ENCODE results near the gene SLC40A1. TPM values are rescaled to one million over a fixed set of nuclear protein-coding genes. Genes with fewer than 3 reads are reported as not detected.

Gene SLC40A1
- total RNA-seq, 4 donors from 2014 or later, result 115 to 285 (median 133) TPM

DNA sequence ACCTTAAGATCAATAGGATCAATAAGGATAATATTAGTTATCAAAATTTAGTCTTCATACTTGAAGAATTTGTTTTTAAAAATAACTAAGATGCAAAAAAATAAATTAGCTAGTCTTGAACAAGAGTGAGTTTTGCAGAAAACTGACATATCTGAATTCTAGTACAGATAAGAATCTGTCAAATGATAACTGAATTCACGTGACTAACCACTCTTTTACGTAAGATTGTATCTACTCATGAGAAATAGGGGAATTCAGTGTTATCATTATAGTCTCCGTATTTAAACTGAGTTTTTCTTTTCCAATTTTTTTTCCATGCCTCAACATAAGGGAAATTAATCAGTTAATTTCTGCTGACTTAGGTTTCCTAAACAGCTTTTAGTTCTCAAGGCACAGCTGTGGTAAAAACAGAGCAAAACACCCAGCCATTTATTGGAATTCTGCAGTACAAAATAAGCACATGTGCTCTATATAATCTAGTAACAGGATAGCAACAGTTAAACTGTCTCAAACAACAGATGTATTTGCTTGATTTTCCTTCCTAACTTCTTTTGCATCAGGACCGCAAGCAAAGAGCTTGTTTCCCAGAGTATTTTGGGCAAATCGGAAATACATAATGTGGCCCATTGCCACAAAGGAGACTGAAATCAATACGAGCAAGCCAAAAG is 19.1 kb downstream of the SLC40A1 start:
- intact Hi-C loops (cut with DNase I), result no loop called here

DNA sequence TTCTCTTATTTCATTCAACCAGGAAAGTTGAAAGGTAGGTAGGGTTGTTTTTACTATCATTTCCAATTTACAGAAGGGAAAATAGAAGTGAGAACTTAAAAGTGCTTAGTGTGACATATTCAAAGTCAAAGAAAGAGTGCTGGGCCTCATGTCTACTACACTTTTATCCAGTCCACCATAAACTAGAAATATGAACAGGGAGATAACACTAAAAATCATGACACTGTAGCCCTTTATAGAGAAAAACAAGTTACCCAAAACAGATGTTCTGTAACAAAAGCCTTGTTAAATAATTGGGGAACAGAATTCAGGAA is 20.4 kb downstream of the SLC40A1 start:
- Histone ChIP-seq H3K27me3 (no peaks in the 10 kb centered on the region), H3K9me3 (no peaks in the 10 kb centered on the region), H3K27ac (peak overlapping the region in 2 of 3 donors; percentile 9 to 23), H3K4me3 (replicated peaks in 1 of 3) (no peak overlapping the region), H3K4me1 (peaks cover 0 to 7% of the 10 kb centered on the region in 2 donors), H3K36me3 (peaks cover 29 to 30% of the 10 kb centered on the region in 2 donors)
- intact Hi-C loops (cut with DNase I), result no loop called here
- DNase-seq, result no peak
- TF ChIP-seq POLR2A (IDR thresholded peaks at IDR 0.05), result no peak
- TF ChIP-seq, protein P1, sequence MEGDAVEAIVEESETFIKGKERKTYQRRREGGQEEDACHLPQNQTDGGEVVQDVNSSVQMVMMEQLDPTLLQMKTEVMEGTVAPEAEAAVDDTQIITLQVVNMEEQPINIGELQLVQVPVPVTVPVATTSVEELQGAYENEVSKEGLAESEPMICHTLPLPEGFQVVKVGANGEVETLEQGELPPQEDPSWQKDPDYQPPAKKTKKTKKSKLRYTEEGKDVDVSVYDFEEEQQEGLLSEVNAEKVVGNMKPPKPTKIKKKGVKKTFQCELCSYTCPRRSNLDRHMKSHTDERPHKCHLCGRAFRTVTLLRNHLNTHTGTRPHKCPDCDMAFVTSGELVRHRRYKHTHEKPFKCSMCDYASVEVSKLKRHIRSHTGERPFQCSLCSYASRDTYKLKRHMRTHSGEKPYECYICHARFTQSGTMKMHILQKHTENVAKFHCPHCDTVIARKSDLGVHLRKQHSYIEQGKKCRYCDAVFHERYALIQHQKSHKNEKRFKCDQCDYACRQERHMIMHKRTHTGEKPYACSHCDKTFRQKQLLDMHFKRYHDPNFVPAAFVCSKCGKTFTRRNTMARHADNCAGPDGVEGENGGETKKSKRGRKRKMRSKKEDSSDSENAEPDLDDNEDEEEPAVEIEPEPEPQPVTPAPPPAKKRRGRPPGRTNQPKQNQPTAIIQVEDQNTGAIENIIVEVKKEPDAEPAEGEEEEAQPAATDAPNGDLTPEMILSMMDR (IDR thresholded peaks at IDR 0.05), result no peak

More for the DNA sequence above, 19.1 kb downstream of the SLC40A1 start:
- WGBS, 2 donors, result 74 to 80% methylated on average over 6 of the region's 6 CpGs
- peaks cover 30 to 34% of the 10 kb centered on the region in 2 donors for H3K36me3 ChIP-seq
- no peaks in the 10 kb centered on the region for H3K9me3 ChIP-seq
- no peak overlapping the region for H3K4me3 ChIP-seq (replicated peaks in 1 of 3)
- no peak for DNase-seq
- TF ChIP-seq, protein P1 (IDR thresholded peaks at IDR 0.05), result no peak
- no peak for TF ChIP-seq POLR2A (IDR thresholded peaks at IDR 0.05)
- peaks cover 0 to 7% of the 10 kb centered on the region in 2 donors for H3K4me1 ChIP-seq
- no peaks in the 10 kb centered on the region for H3K27me3 ChIP-seq
- no peak overlapping the region for H3K27ac ChIP-seq

DNA sequence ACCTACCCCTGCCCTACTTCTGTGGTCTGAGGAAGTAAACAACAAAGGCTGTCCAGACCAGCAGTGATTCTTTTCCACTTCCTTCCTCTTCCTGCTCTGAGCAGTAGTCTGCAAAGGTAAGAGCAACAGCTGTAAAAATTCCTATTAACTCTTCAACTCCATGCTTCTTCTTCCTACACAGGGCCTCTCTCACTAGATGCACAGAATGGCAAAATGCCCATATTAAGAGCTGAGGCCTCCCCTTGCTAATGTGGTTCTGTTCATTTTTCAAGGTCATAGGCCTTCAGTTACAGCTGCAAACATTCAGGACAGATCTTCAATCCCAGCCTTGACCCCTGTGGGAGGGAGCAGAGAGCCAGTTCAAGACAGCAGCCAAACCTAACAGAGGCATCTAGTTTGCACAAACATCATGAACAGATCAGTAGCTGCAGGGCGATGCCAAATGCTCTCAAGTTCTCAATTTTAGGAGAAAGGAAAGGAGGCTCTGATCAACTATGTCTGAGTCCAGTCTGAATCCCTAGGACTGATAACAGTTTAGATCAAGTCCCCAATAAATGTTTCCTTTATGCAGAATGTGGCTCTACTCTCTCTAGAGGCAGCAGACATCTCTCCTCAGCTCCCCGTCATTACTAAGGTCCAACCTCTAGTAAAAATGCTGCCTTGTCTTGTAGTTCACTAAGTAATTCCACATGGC is 20.9 kb downstream of the SLC40A1 start:
- peaks cover 0 to 7% of the 10 kb centered on the region in 2 donors for H3K4me1 ChIP-seq
- H3K4me3 ChIP-seq (replicated peaks in 1 of 3), result no peak overlapping the region
- DNase-seq, result no peak
- intact Hi-C loops (cut with DNase I), result no loop called here
- peaks cover 24 to 25% of the 10 kb centered on the region in 2 donors for H3K36me3 ChIP-seq
- H3K27me3 ChIP-seq, result no peaks in the 10 kb centered on the region
- no peaks in the 10 kb centered on the region for H3K9me3 ChIP-seq
- WGBS, 2 donors, result 75 to 90% methylated on average over 2 of the region's 2 CpGs
- peak overlapping the region in 2 of 3 donors; percentile 9 to 23 for H3K27ac ChIP-seq
- no peak for TF ChIP-seq POLR2A (IDR thresholded peaks at IDR 0.05)
- TF ChIP-seq, protein P1 (IDR thresholded peaks at IDR 0.05), result no peak

DNA sequence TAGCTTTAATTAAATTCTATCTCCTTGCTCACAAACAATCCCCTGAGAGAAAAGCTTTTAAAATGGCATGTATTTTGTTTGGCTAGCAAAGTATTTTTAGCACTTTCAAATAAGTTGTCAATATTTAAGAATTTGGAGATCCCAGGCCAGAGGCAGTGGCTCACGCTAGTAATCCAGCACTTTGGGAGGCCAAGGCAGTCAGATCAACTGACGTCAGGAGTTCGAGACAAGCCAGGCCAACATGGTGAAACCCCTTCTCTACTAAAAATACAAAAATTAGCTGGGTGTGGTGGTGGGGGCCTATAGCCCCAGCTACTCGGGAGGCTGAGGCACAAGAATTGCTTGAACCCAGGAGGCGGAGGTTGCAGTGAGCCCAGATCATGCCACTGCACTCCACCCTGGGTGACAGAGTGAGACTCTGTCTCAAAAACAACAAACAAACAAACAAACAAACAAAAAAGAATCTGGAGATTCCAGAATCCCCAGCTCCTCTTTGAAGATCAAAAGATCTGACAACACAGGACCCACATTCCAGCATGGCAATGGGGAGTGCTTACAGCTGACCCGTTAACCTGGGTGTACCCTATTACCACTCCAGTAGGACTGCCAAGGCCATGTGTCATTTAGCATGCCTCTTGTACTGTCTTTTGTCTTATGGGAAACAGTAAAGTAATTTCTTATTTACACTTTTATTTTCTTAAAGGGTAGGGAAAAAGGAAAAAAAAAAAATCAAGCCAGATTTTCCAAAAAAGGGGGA is 21.9 kb downstream of the SLC40A1 start:
- TF ChIP-seq, protein P1 (IDR thresholded peaks at IDR 0.05), result no peak
- TF ChIP-seq POLR2A (IDR thresholded peaks at IDR 0.05), result no peak
- Histone ChIP-seq H3K4me1 (peaks cover 0 to 7% of the 10 kb centered on the region in 2 donors), H3K27ac (no peak overlapping the region)

More for the DNA sequence above, 21.9 kb downstream of the SLC40A1 start:
- no peaks in the 10 kb centered on the region for H3K27me3 ChIP-seq
- no peak for DNase-seq
- intact Hi-C loops (cut with DNase I), result no loop called here
- peaks cover 13 to 15% of the 10 kb centered on the region in 2 donors for H3K36me3 ChIP-seq
- 85 to 86% methylated on average over 6 of the region's 6 CpGs for whole genome bisulfite sequencing, 2 donors
- no peaks in the 10 kb centered on the region for H3K9me3 ChIP-seq
- H3K4me3 ChIP-seq (replicated peaks in 1 of 3), result no peak overlapping the region

Data from thyroid gland (tissue), 4 donors.